K562 (cell line): ENCODE data around the gene ZNF26. TPM values are rescaled to one million over a fixed set of nuclear protein-coding genes. Genes with fewer than 3 reads are reported as not detected.

Experiments
- ATAC-seq: fragments of 200-7000 bp; cut with Tn5 transposase; 3 replicates; pipeline ENCODE4 v1.9.1; 2020; ENCODE audit warnings: moderate library complexity
- BruUV-seq: library from RNA; stranded (reverse); fragments of 400-500 nt; replicated peaks from 2 replicates; lab custom pipeline; 2021; lab: Mats Ljungman, UMichigan
- CTCF ChIA-PET: fragments of 300-600 bp; formaldehyde crosslinking; extraction: SDS; loops from one replicate; lab custom pipeline; 2021; ENCODE audit warnings: low intra/inter-chr PET ratio; lab: Yijun Ruan, JAX
- POLR2A ChIA-PET: fragments of 300-600, 350-650 bp; sonication (Branson Sonifier 250); formaldehyde crosslinking; extraction: SDS; loops from one replicate; lab custom pipeline; 2021; ENCODE audit warnings: antibody characterized with exemption, inconsistent platforms; lab: Yijun Ruan, JAX
- DNase-seq, 4 experiments: peaks; one replicate each; pipeline versions ENCODE4 v3.0.0 to v3.0.0-alpha.2; 2011 to 2018; ENCODE audit warnings: low spot score in 3 of 4, mixed read lengths in 3 of 4; ENCODE audit errors: extremely low read depth in 1 of 4
- FAIRE-seq: peaks from 2 replicates; lab custom pipeline; 2011; peaks lifted over from hg19 to GRCh38; lab: Jason Lieb, UNC
- H2AFZ ChIP-seq: 2 replicates; pipeline ENCODE4 v1.6.0; 2011; ENCODE audit warnings: low read depth, low read length, control low read depth, inconsistent platforms
- H3K27ac ChIP-seq: fragments of 200-600 bp; 3 replicates; pipeline ENCODE4 v1.8.0; 2011; ENCODE audit warnings: low read depth, mild to moderate bottlenecking, control low read depth, inconsistent platforms, low read length, moderate library complexity, mixed read lengths; ENCODE audit errors: extremely low read depth
- H3K27me3 ChIP-seq, 2 experiments: fragments of 300-600 bp in 1 of 2; 2 replicates in 1 of 2; 3 replicates in 1 of 2; pipeline versions ENCODE4 v1.6.0 to v1.8.0; 2011; ENCODE audit warnings: inconsistent platforms in 2 of 2, low read length in 2 of 2, mild to moderate bottlenecking in 1 of 2, mixed read lengths in 1 of 2, moderate library complexity in 1 of 2; ENCODE audit not compliant: control insufficient read depth in 2 of 2, insufficient read depth in 2 of 2
- H3K36me3 ChIP-seq: fragments of 300-600 bp; 3 replicates; pipeline ENCODE4 v1.8.0; 2011; ENCODE audit warnings: mild to moderate bottlenecking, low read length, inconsistent platforms; ENCODE audit not compliant: control insufficient read depth, insufficient read depth
- H3K4me1 ChIP-seq, 2 experiments: fragments of 200-600 bp in 1 of 2; replicated peaks in 1 of 2; 2 replicates in 1 of 2; 3 replicates in 1 of 2; pipeline versions ENCODE4 v1.5.1 to v1.8.0; 2011; ENCODE audit warnings: inconsistent platforms in 2 of 2, low read length in 2 of 2, mild to moderate bottlenecking in 1 of 2, mixed read lengths in 1 of 2, moderate library complexity in 1 of 2; ENCODE audit not compliant: control insufficient read depth in 2 of 2, insufficient read depth in 2 of 2
- H3K4me2 ChIP-seq: 2 replicates; pipeline ENCODE4 v1.6.1; 2011; ENCODE audit warnings: low read length, control low read depth, inconsistent platforms, mixed read lengths; ENCODE audit not compliant: insufficient read depth
- H3K4me3 ChIP-seq: fragments of 200-600 bp; sonication (generic), shearing (Covaris generic); 2 replicates; pipeline ENCODE4 v1.5.1; 2016; ENCODE audit warnings: control low read depth, inconsistent platforms
- H3K79me2 ChIP-seq: fragments of 200-600 bp; 3 replicates; pipeline ENCODE4 v1.8.0; 2011; ENCODE audit warnings: low read length, inconsistent platforms; ENCODE audit not compliant: control insufficient read depth, insufficient read depth
- H3K9ac ChIP-seq, 2 experiments: 2 replicates each; pipeline versions ENCODE4 v1.6.0 to v1.6.1; 2011; ENCODE audit warnings: low read depth in 2 of 2, low read length in 2 of 2, control low read depth in 1 of 2, inconsistent platforms in 1 of 2, mild to moderate bottlenecking in 1 of 2, mixed read lengths in 1 of 2; ENCODE audit not compliant: insufficient read depth in 1 of 2
- H3K9me1 ChIP-seq: one replicate; pipeline ENCODE4 v1.6.0; 2011; ENCODE audit warnings: inconsistent platforms, mild to moderate bottlenecking, low read length, moderate library complexity; ENCODE audit not compliant: control insufficient read depth, insufficient read depth
- H3K9me3 ChIP-seq: replicated peaks from 2 replicates; pipeline ENCODE4 v1.5.1; 2011; ENCODE audit warnings: low read depth, low read length, inconsistent platforms; ENCODE audit not compliant: control insufficient read depth, insufficient read depth
- H4K20me1 ChIP-seq: replicated peaks from 2 replicates; pipeline ENCODE4 v1.6.1; 2011; ENCODE audit warnings: low read length, inconsistent platforms, mixed read lengths; ENCODE audit not compliant: control insufficient read depth, insufficient read depth
- BHLHE40 ChIP-seq: IDR thresholded peaks from 2 replicates; pipeline ENCODE4 v1.6.1; 2011; ENCODE audit warnings: low read length, improper control_type of control experiment
- BMI1 ChIP-seq: fragments of 150-350 bp; IDR thresholded peaks from 2 replicates; pipeline ENCODE4 v1.6.1; 2014; ENCODE audit warnings: low read length
- BRD4 ChIP-seq: fragments of 200-600 bp; sonication (generic); IDR thresholded peaks from 2 replicates; pipeline ENCODE4 v1.6.1; 2017; ENCODE audit warnings: inconsistent platforms
- BRF1 ChIP-seq: IDR thresholded peaks from 3 replicates; pipeline ENCODE4 v1.6.1; 2011; ENCODE audit warnings: borderline replicate concordance, mild to moderate bottlenecking; ENCODE audit not compliant: insufficient read length; ENCODE audit errors: extremely low read depth
- HLTF ChIP-seq: fragments of 450-650 bp; IDR thresholded peaks from 2 replicates; pipeline ENCODE4 v1.6.1; 2016
- MIER1 ChIP-seq: fragments of 450-650 bp; IDR thresholded peaks from 2 replicates; pipeline ENCODE4 v1.6.1; 2016; ENCODE audit warnings: antibody characterized with exemption, mild to moderate bottlenecking, low read depth
- MTA2 ChIP-seq: fragments of 450-650 bp; IDR thresholded peaks from 2 replicates; pipeline ENCODE4 v1.6.1; 2016; ENCODE audit warnings: low read depth
- NR2F6 ChIP-seq: fragments of 450-650 bp; formaldehyde crosslinking; IDR thresholded peaks from 2 replicates; pipeline ENCODE4 v1.4.0; 2020; ENCODE audit warnings: mild to moderate bottlenecking
- NUFIP1 ChIP-seq: fragments of 450-650 bp; IDR thresholded peaks from 2 replicates; pipeline ENCODE4 v1.6.1; 2018; ENCODE audit not compliant: partially characterized antibody
- PTTG1 ChIP-seq: fragments of 450-650 bp; IDR thresholded peaks from 2 replicates; pipeline ENCODE4 v1.6.1; 2016; ENCODE audit warnings: low read depth, mild to moderate bottlenecking, missing genetic modification characterization, missing compliant biosample characterization
- RBM39 ChIP-seq: fragments of 200-400 bp; formaldehyde crosslinking; optimal IDR thresholded peaks from 2 replicates; pipeline ENCODE3; 2018; ENCODE audit warnings: low read depth, low read length
- TEAD1 ChIP-seq, 2 experiments: fragments of 450-650 bp in 1 of 2; sonication (generic) in 1 of 2; formaldehyde crosslinking; IDR thresholded peaks; 2 replicates each; pipeline versions ENCODE4 v1.4.0 to v1.8.0; 2020 to 2022; ENCODE audit warnings: mild to moderate bottlenecking in 2 of 2, missing genetic modification reagents in 1 of 2
- WGBS: fragments of 100-300 bp; shearing (Covaris generic); methylation state at CpG from one replicate; pipeline ENCODE4 v1.1.6; 2016; ENCODE audit warnings: low coverage, mixed read lengths; ENCODE audit not compliant: insufficient coverage; ENCODE audit errors: missing lambda C conversion rate; 5-methylcytosine and 5-hydroxymethylcytosine counted together
- in situ Hi-C: fragments of 300-500 bp; cut with MboI; formaldehyde crosslinking; loops from 4 replicates; pipeline ENCODE4 v1.15.0; 2018; ENCODE audit warnings: inconsistent platforms, mixed read lengths
- intact Hi-C: fragments of 100-400 bp; cut with micrococcal nuclease; formaldehyde crosslinking; loops from 2 replicates; pipeline ENCODE4 v1.14.2; 2022
- polyA plus RNA-seq, 8 experiments: library from polyadenylated mRNA; depleted of rRNA in 4 of 8; stranded (reverse) in 5 of 8; unstranded in 3 of 8; fragments of >200 nt; fragmentation: Nextera tagmentation in 2 of 8; fragmentation: Illumina TruSeq in 1 of 8; extraction: Ambion mirVana in 2 of 8; extraction: Trizol in 1 of 8; gene quantifications; 2 replicates each; pipeline versions ENCODE4 v1.2.1 to v1.2.3, GENCODE V29; 2011 to 2014; ENCODE audit warnings: inconsistent platforms in 1 of 8, missing spikeins in 1 of 8
- total RNA-seq, 7 experiments: library from RNA; depleted of rRNA in 6 of 7; stranded (reverse); fragments of >200 nt in 6 of 7; fragmentation: Illumina TruSeq in 2 of 7; extraction: Trizol in 2 of 7; gene quantifications; 2 replicates each; pipeline versions ENCODE4 v1.2.1 to v1.2.3, GENCODE V29; 2011 to 2021; ENCODE audit warnings: low replicate concordance in 1 of 7
- TF ChIP-seq, protein P1 (sequence below): fragments of 200-800 bp; sonication (Bioruptor generic); IDR thresholded peaks from 2 replicates; pipeline ENCODE4 v1.6.1; 2017; ENCODE audit warnings: missing genetic modification characterization, missing compliant biosample characterization
- TF ChIP-seq, protein P2 (sequence below): fragments of 450-650 bp; formaldehyde crosslinking; IDR thresholded peaks from 2 replicates; pipeline ENCODE4 v1.4.0; 2020; ENCODE audit warnings: mild to moderate bottlenecking, moderate library complexity
- TF ChIP-seq, protein P3 (sequence below): fragments of 450-650 bp; formaldehyde crosslinking; IDR thresholded peaks from 2 replicates; pipeline ENCODE4 v1.4.0; 2020; ENCODE audit warnings: mild to moderate bottlenecking, mixed read lengths
- TF ChIP-seq, protein P4 (sequence below): fragments of 450-650 bp; IDR thresholded peaks from 2 replicates; pipeline ENCODE4 v1.6.1; 2016; ENCODE audit warnings: borderline replicate concordance

ZNF26 gene
- total and polyA plus RNA-seq, 9 of the 15 experiments (the other 6 are each of a cell fraction or from before 2014, with no cell fraction given) = 1.2 to 14.1 (median 8.0) TPM

DNA sequence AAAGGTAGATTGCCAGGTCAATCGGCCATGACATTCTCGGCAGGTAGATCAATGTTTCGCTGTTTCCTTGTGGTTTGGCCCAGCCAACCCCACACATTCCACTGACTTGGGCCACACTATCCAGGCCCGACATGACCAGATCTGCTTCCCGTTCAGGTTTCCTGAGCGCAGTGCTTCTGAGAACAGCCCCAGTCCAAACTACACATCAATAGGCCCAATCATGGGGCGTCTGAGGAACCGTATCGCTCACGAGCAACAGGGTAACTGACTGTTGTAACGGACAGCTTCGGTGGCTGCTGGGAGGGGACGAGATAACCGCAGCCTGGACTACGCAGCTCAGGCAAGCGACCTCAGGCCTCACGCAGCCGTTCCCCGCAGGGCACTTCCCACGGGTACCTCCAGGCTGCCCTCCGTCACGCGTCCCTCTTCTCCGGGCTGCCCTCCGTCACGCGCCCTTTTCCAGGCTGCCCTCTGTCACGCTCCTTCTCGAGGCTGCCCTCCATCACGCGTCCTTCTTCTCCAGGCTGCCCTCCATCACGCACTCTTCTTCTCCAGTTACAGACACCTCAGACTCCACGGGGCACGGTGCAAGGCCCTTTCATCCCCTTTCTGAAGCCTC is 44.7 kb upstream of the ZNF26 start (continued):
- TF ChIP-seq, protein P1, sequence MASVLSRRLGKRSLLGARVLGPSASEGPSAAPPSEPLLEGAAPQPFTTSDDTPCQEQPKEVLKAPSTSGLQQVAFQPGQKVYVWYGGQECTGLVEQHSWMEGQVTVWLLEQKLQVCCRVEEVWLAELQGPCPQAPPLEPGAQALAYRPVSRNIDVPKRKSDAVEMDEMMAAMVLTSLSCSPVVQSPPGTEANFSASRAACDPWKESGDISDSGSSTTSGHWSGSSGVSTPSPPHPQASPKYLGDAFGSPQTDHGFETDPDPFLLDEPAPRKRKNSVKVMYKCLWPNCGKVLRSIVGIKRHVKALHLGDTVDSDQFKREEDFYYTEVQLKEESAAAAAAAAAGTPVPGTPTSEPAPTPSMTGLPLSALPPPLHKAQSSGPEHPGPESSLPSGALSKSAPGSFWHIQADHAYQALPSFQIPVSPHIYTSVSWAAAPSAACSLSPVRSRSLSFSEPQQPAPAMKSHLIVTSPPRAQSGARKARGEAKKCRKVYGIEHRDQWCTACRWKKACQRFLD (CRISPR knock-in tag) = no peak
- TF ChIP-seq, protein P2, sequence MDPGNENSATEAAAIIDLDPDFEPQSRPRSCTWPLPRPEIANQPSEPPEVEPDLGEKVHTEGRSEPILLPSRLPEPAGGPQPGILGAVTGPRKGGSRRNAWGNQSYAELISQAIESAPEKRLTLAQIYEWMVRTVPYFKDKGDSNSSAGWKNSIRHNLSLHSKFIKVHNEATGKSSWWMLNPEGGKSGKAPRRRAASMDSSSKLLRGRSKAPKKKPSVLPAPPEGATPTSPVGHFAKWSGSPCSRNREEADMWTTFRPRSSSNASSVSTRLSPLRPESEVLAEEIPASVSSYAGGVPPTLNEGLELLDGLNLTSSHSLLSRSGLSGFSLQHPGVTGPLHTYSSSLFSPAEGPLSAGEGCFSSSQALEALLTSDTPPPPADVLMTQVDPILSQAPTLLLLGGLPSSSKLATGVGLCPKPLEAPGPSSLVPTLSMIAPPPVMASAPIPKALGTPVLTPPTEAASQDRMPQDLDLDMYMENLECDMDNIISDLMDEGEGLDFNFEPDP (CRISPR knock-in tag) = no peak
- TF ChIP-seq TEAD1 (CRISPR knock-in tag; IDR thresholded peaks at IDR 0.05) (no peak), HLTF (no peak)
- TF ChIP-seq, protein P3, sequence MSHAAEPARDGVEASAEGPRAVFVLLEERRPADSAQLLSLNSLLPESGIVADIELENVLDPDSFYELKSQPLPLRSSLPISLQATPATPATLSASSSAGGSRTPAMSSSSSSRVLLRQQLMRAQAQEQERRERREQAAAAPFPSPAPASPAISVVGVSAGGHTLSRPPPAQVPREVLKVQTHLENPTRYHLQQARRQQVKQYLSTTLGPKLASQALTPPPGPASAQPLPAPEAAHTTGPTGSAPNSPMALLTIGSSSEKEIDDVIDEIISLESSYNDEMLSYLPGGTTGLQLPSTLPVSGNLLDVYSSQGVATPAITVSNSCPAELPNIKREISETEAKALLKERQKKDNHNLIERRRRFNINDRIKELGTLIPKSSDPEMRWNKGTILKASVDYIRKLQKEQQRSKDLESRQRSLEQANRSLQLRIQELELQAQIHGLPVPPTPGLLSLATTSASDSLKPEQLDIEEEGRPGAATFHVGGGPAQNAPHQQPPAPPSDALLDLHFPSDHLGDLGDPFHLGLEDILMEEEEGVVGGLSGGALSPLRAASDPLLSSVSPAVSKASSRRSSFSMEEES = no peak

DNA sequence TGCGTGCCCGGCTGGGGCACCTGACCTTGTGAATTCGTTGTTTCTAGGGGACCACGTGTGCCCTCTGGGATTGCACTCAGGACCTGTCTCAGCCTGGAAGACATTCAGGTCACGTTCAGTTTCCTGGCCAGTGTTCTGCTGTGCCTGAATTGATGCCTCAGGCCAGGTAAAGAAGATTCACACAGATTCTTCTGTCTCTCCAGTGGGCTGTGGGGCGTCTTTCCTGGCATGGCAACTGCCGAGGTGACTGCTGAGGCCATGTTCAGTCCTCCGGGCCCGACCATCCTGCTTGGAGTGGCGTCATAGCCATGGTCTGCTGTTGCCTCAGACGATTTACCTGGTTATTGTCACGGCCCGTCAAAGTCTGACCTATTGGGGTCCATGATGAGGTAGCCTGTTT is 43.6 kb upstream of the ZNF26 start:
- CTCF ChIA-PET = no interaction called here
- POLR2A ChIA-PET = no interaction called here
- intact Hi-C loops (no loop called here), in situ Hi-C loops (no loop called here)
- Histone ChIP-seq H3K36me3 (no peaks in the 10 kb centered on the region), H3K27ac (no peak overlapping the region), H3K9ac (no peak overlapping the region), H3K27me3 (peaks cover 0 to 14% of the 10 kb centered on the region in 2 experiments; a peak in 2 of 5 replicates), H3K4me2 (no peak overlapping the region), H3K4me3 (no peak overlapping the region), H4K20me1 (no peaks in the 10 kb centered on the region), H3K9me1 (no peaks in the 10 kb centered on the region), H3K79me2 (no peaks in the 10 kb centered on the region), H3K9me3 (peaks cover 5% of the 10 kb centered on the region; the same call in 1 of the 2 replicates), H2AFZ (no peak overlapping the region), H3K4me1 (no peaks in the 10 kb centered on the region)
- no peak for FAIRE-seq
- WGBS = 3% methylated on average over 13 of the region's 13 CpGs
- no TSS peak for BruUV-seq
- ATAC-seq = no peak
- DNase-seq = no peak
- no peak for TF ChIP-seq NUFIP1
- no peak for TF ChIP-seq RBM39
- TF ChIP-seq, protein P4, sequence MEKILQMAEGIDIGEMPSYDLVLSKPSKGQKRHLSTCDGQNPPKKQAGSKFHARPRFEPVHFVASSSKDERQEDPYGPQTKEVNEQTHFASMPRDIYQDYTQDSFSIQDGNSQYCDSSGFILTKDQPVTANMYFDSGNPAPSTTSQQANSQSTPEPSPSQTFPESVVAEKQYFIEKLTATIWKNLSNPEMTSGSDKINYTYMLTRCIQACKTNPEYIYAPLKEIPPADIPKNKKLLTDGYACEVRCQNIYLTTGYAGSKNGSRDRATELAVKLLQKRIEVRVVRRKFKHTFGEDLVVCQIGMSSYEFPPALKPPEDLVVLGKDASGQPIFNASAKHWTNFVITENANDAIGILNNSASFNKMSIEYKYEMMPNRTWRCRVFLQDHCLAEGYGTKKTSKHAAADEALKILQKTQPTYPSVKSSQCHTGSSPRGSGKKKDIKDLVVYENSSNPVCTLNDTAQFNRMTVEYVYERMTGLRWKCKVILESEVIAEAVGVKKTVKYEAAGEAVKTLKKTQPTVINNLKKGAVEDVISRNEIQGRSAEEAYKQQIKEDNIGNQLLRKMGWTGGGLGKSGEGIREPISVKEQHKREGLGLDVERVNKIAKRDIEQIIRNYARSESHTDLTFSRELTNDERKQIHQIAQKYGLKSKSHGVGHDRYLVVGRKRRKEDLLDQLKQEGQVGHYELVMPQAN = no peak
- no peak for TF ChIP-seq NR2F6 (CRISPR knock-in tag)
- no peak for TF ChIP-seq BHLHE40
- no peak for TF ChIP-seq BRF1
- TF ChIP-seq BRD4 = no peak
- TF ChIP-seq PTTG1 (tag) = no peak
- no peak for TF ChIP-seq MIER1
- no peak for TF ChIP-seq BMI1
- no peak for TF ChIP-seq MTA2
